Measurements from ENCODE around the gene CREB5.

CREB5 gene

DNA sequence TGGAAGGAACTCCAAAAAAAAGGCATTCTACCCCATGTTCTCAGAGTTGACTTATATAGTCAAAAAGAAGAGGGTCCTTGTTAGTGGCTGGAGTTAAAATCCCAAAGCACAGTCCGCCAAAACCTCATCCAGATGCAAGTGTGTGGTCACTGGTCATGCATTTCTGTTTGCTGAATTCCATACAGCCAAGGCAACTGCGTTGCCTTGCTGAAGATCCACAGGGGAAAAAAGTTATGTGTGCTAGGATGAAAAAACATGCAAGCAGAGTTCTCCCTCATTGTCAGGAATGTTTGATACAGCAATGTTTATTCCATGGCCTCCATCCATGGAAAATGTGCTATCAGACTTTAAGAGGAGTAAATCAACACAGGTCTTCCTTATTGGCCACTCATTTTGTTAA, 213.1 kb downstream of the CREB5 start:
- TF ChIP-seq, protein P1, sequence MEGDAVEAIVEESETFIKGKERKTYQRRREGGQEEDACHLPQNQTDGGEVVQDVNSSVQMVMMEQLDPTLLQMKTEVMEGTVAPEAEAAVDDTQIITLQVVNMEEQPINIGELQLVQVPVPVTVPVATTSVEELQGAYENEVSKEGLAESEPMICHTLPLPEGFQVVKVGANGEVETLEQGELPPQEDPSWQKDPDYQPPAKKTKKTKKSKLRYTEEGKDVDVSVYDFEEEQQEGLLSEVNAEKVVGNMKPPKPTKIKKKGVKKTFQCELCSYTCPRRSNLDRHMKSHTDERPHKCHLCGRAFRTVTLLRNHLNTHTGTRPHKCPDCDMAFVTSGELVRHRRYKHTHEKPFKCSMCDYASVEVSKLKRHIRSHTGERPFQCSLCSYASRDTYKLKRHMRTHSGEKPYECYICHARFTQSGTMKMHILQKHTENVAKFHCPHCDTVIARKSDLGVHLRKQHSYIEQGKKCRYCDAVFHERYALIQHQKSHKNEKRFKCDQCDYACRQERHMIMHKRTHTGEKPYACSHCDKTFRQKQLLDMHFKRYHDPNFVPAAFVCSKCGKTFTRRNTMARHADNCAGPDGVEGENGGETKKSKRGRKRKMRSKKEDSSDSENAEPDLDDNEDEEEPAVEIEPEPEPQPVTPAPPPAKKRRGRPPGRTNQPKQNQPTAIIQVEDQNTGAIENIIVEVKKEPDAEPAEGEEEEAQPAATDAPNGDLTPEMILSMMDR (IDR thresholded peaks at IDR 0.05; ENCODE audit: poor library complexity, severe bottlenecking): no peak
- no peak for ATAC-seq (ENCODE audit: low read depth)
- no peaks in the 10 kb centered on the region for H3K9me3 ChIP-seq (ENCODE audit: severe bottlenecking)

DNA sequence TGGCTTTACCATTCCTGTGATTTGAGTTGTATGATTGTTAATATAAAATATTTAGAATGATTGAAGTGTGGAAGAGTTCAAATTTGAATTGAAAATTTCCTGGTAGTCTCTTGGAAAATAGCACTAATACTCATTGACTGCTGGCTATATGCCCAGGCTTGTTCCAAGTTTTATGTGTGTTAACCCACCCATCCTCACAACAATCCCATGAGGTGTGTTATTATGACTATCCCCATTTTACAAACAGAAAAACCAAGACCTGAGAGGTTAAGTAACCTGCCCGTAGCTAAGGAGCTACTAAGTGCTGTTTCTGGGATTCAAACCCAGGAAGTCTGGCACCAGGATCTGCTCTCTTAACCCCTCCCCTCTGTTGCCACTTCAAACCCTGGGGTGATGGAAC, 213.9 kb downstream of the CREB5 start:
- H3K4me3 ChIP-seq (ENCODE audit: severe bottlenecking): no peak overlapping the region
- ATAC-seq (ENCODE audit: low read depth) (no peak), DNase-seq (ENCODE audit: low spot score) (no peak)
- TF ChIP-seq, protein P1 (IDR thresholded peaks at IDR 0.05; ENCODE audit: poor library complexity, severe bottlenecking): no peak
- H3K36me3 ChIP-seq (ENCODE audit: low read depth): no peaks in the 10 kb centered on the region
- no peaks in the 10 kb centered on the region for H3K27me3 ChIP-seq (ENCODE audit: insufficient read depth, poor library complexity, severe bottlenecking)
- no peaks in the 10 kb centered on the region for H3K9me3 ChIP-seq (ENCODE audit: severe bottlenecking)
- no peak overlapping the region for H3K27ac ChIP-seq (ENCODE audit: poor library complexity, severe bottlenecking)
- H3K4me1 ChIP-seq (ENCODE audit: insufficient read depth, poor library complexity, severe bottlenecking): peaks cover 7% of the 10 kb centered on the region

More for the DNA sequence above, 213.1 kb downstream of the CREB5 start:
- Histone ChIP-seq H3K4me3 (ENCODE audit: severe bottlenecking) (no peak overlapping the region), H3K27me3 (ENCODE audit: insufficient read depth, poor library complexity, severe bottlenecking) (no peaks in the 10 kb centered on the region), H3K4me1 (ENCODE audit: insufficient read depth, poor library complexity, severe bottlenecking) (peaks cover 7% of the 10 kb centered on the region), H3K27ac (ENCODE audit: poor library complexity, severe bottlenecking) (no peak overlapping the region), H3K36me3 (ENCODE audit: low read depth) (no peaks in the 10 kb centered on the region)
- DNase-seq (ENCODE audit: low spot score): no peak

DNA sequence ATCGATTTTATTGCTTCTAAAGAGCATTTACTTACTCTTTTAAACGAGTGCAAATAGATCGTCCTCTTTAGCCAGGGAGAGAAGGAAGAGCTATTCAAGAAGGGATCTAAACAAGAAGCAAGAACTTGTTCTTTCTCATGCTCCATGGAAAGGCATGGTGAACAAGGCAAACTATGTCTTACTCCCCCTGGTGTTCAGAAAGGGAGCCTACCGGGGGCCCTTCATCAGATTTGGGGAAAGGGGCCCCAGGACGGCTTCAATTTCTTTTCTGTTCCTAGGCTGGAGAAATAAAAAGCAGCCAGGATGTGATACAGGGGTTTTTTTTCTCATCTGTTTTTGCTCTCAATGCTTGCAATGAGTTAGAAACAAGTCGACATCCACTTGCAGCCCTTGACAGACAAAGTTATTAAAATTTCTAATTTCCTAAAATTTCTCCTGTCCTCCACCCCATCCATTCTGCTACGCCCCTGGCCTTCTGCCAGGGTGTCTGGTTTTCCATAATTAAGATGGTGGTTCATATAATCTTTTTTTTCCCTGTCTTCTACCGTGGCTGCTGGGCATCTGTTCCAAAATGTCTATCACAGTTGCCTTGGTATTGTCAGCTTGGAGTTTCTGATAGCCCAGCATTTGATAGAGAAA, 214.4 kb downstream of the CREB5 start:
- H3K4me1 ChIP-seq (ENCODE audit: insufficient read depth, poor library complexity, severe bottlenecking): peaks cover 7% of the 10 kb centered on the region
- H3K36me3 ChIP-seq (ENCODE audit: low read depth): no peaks in the 10 kb centered on the region
- H3K27me3 ChIP-seq (ENCODE audit: insufficient read depth, poor library complexity, severe bottlenecking): no peaks in the 10 kb centered on the region
- H3K4me3 ChIP-seq (ENCODE audit: severe bottlenecking): no peak overlapping the region
- no peak for DNase-seq (ENCODE audit: low spot score)
- H3K27ac ChIP-seq (ENCODE audit: poor library complexity, severe bottlenecking): no peak overlapping the region
- H3K9me3 ChIP-seq (ENCODE audit: severe bottlenecking): no peaks in the 10 kb centered on the region
- ATAC-seq (ENCODE audit: low read depth): peak; percentile 54; the same call in 2 of the 3 replicates
- TF ChIP-seq, protein P1 (IDR thresholded peaks at IDR 0.05; ENCODE audit: poor library complexity, severe bottlenecking): peak; percentile 72

DNA sequence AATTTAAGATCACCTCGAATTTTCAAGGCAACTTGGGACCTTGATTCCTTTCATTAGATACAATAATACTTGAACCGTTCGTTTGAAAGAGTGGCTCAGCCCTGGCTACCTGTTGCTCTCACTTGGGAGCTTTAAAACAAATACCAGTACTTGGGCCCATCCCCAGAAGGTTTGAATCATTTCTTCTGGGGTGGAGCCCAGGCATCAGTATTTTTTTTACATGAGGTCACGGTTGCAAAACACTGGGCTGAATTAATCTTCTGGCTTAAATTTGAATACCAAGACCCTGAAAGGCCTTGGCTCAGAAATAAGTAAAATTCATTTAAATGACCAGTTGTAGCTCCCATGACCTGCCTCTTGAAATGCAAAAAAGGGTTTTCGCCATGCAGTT, 214.9 kb downstream of the CREB5 start:
- H3K4me1 ChIP-seq (ENCODE audit: insufficient read depth, poor library complexity, severe bottlenecking): peaks cover 7% of the 10 kb centered on the region
- H3K4me3 ChIP-seq (ENCODE audit: severe bottlenecking): no peak overlapping the region
- ATAC-seq (ENCODE audit: low read depth) (no peak), DNase-seq (ENCODE audit: low spot score) (no peak)
- H3K27me3 ChIP-seq (ENCODE audit: insufficient read depth, poor library complexity, severe bottlenecking): no peaks in the 10 kb centered on the region
- H3K27ac ChIP-seq (ENCODE audit: poor library complexity, severe bottlenecking): no peak overlapping the region
- TF ChIP-seq, protein P1 (IDR thresholded peaks at IDR 0.05; ENCODE audit: poor library complexity, severe bottlenecking): no peak
- no peaks in the 10 kb centered on the region for H3K36me3 ChIP-seq (ENCODE audit: low read depth)
- no peaks in the 10 kb centered on the region for H3K9me3 ChIP-seq (ENCODE audit: severe bottlenecking)

DNA sequence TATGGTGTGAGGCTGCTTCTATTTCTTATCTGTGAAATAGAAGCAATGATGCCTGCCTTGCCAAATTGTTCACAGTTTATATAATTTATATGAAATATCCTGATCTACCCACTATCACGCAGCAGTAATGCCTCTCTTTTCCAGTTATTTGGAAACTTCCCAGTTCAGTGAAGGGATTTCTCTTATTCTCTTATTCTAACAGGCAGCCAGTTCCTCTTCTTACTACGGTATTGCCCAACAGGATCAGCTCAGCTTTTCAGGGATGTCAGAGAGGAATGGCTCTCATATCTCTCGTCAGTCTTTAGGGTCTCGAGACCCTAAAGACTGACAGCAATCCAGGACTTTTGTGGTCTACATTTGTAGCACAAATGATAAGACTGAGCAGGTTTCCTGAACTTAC, 215.6 kb downstream of the CREB5 start:
- H3K27me3 ChIP-seq (ENCODE audit: insufficient read depth, poor library complexity, severe bottlenecking): no peaks in the 10 kb centered on the region
- TF ChIP-seq, protein P1 (IDR thresholded peaks at IDR 0.05; ENCODE audit: poor library complexity, severe bottlenecking): no peak
- no peak overlapping the region for H3K4me3 ChIP-seq (ENCODE audit: severe bottlenecking)
- H3K4me1 ChIP-seq (ENCODE audit: insufficient read depth, poor library complexity, severe bottlenecking): peaks cover 7% of the 10 kb centered on the region
- no peaks in the 10 kb centered on the region for H3K36me3 ChIP-seq (ENCODE audit: low read depth)
- ATAC-seq (ENCODE audit: low read depth) (no peak), DNase-seq (ENCODE audit: low spot score) (no peak)
- no peak overlapping the region for H3K27ac ChIP-seq (ENCODE audit: poor library complexity, severe bottlenecking)
- no peaks in the 10 kb centered on the region for H3K9me3 ChIP-seq (ENCODE audit: severe bottlenecking)

All from RWPE2 (cell line).